SK-N-MC (cell line): Measurements from ENCODE around the gene FGD5.

Experiments
- EZH2 ChIP-seq: fragments of 200-600 bp; sonication (generic); IDR thresholded peaks from one replicate; pipeline ENCODE4 v1.6.1; 2017; ENCODE audit warnings: antibody characterized with exemption
- FOXP2 ChIP-seq: optimal IDR thresholded peaks from 2 replicates; pipeline ENCODE3; 2011; ENCODE audit warnings: mild to moderate bottlenecking, moderate library complexity; ENCODE audit not compliant: insufficient read depth; ENCODE audit errors: extremely low read length, control extremely low read depth
- POLR2AphosphoS5 ChIP-seq: IDR thresholded peaks from 2 replicates; pipeline ENCODE4 v1.6.1; 2012; ENCODE audit warnings: mild to moderate bottlenecking, low read depth, low read length, borderline replicate concordance

DNA sequence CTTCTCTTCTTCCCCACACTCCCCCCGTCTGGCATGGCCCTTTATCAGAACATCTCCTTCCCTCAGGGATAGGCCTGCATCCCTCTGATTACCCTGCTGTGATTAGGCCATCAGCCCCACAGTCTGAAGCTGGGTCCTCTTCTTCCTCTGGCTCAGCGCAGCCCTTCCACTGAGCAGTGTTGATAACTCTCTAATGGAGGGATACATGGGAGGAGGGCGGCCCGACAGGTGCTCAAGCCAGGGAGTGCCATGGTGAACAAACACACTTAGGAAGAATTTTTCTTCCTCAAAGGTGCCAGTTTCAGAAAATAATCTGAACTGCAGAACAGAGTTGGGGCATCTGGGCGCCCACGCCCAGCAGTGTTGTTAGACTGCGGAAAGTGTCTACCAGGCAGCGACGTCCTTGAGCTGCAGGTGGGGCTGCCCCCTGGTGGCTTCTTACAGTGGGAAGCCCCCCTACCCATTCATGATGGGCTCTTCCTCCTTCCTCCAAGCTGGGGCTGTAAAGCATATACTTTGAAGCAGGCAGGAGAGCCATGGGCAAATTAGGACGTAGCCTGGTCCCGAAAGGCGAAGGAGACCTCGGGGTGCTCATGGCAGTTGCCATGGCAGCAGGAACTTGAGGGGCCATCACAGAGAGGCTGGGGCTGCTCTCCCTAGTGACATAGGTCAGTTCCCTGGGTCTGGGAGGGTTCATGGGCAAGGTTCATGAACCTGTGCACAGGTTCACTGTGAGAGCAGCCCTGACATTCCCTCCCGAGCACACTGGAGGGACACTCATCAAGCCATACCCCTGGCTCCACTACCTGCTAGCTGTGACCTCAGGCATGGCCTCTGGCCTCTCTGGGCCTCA, 95.4 kb downstream of the FGD5 start:
- TF ChIP-seq POLR2AphosphoS5, result no peak
- no peak for TF ChIP-seq EZH2
- no peak for TF ChIP-seq FOXP2
